ENCODE measurements around the gene ZC3H10. TPM values are rescaled to one million over a fixed set of nuclear protein-coding genes. Genes with fewer than 3 reads are reported as not detected.
A peak's percentile ranks its signal among the peaks of the same experiment; 100 is the strongest.

Gene ZC3H10
- total RNA-seq, 4 donors from 2014 or later: 3.7 to 10.1 (median 4.5) TPM

GRCh38 chr12:56129942-56130495 lies 12.0 kb downstream of the ZC3H10 start:
- in situ Hi-C loops (cut with MboI; ENCODE audit: low pct_ligation_motif_present in 1 of 4, low pct_unique_long_range_greater_than_20kb in 1 of 4, low sequenced_read_pairs in 3 of 4) (loop anchor here in 2 of 4 donors (5.0 to 10.0 kb wide), 2 partner anchors 55 to 57 kb away; partner anchors contain the start of gene SMARCC2 (in 2 of the 2)), intact Hi-C loops (cut with DNase I; ENCODE audit: low total_unique reads) (no loop called here)
- DNase-seq: no peak
- H3K9me3 ChIP-seq: no peaks in the 10 kb centered on the region
- H3K27ac ChIP-seq: peak overlapping the region; percentile 92 to 98 (median 94)
- no peaks in the 10 kb centered on the region for H3K27me3 ChIP-seq
- peaks cover 16 to 39% (median 32%) of the 10 kb centered on the region in 4 donors for H3K4me1 ChIP-seq
- TF ChIP-seq POLR2A (IDR thresholded peaks at IDR 0.05) (no peak), EP300 (IDR thresholded peaks at IDR 0.05; ENCODE audit: low read depth) (no peak), POLR2AphosphoS5 (IDR thresholded peaks at IDR 0.05) (no peak)
- TF ChIP-seq, protein P1, sequence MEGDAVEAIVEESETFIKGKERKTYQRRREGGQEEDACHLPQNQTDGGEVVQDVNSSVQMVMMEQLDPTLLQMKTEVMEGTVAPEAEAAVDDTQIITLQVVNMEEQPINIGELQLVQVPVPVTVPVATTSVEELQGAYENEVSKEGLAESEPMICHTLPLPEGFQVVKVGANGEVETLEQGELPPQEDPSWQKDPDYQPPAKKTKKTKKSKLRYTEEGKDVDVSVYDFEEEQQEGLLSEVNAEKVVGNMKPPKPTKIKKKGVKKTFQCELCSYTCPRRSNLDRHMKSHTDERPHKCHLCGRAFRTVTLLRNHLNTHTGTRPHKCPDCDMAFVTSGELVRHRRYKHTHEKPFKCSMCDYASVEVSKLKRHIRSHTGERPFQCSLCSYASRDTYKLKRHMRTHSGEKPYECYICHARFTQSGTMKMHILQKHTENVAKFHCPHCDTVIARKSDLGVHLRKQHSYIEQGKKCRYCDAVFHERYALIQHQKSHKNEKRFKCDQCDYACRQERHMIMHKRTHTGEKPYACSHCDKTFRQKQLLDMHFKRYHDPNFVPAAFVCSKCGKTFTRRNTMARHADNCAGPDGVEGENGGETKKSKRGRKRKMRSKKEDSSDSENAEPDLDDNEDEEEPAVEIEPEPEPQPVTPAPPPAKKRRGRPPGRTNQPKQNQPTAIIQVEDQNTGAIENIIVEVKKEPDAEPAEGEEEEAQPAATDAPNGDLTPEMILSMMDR (IDR thresholded peaks at IDR 0.05): no peak
- peaks cover 0 to 34% (median 12%) of the 10 kb centered on the region in 4 donors for H3K36me3 ChIP-seq
- H3K4me3 ChIP-seq: peak overlapping the region in 3 of 4 donors; percentile 75 to 85 (median 78)
- WGBS, 2 donors (ENCODE audit: low coverage in 1 of 2): 29 to 59% methylated on average over 6 to 22 of the region's 22 CpGs

GRCh38 chr12:56130876-56131275 lies 12.8 kb downstream of the ZC3H10 start:
- no peaks in the 10 kb centered on the region for H3K9me3 ChIP-seq
- no peak overlapping the region for H3K4me3 ChIP-seq
- WGBS, 2 donors (ENCODE audit: low coverage in 1 of 2): 83 to 84% methylated on average over 4 of the region's 4 CpGs
- no peak for TF ChIP-seq EP300 (IDR thresholded peaks at IDR 0.05; ENCODE audit: low read depth)
- no peak for TF ChIP-seq POLR2AphosphoS5 (IDR thresholded peaks at IDR 0.05)
- TF ChIP-seq, protein P1 (IDR thresholded peaks at IDR 0.05): no peak
- no peak for TF ChIP-seq POLR2A (IDR thresholded peaks at IDR 0.05)
- peaks cover 16 to 33% (median 28%) of the 10 kb centered on the region in 4 donors for H3K4me1 ChIP-seq
- peak overlapping the region in 3 of 4 donors; percentile 92 to 98 (median 95) for H3K27ac ChIP-seq
- H3K36me3 ChIP-seq: peaks cover 0 to 36% (median 12%) of the 10 kb centered on the region in 4 donors
- no peak for DNase-seq
- H3K27me3 ChIP-seq: no peaks in the 10 kb centered on the region
- in situ Hi-C loops (cut with MboI; ENCODE audit: low pct_ligation_motif_present in 1 of 4, low pct_unique_long_range_greater_than_20kb in 1 of 4, low sequenced_read_pairs in 3 of 4): loop anchor here in 1 of 4 donors (5.0 kb wide), 1 partner anchor 56 kb away; the partner anchor contains the start of gene SMARCC2
- intact Hi-C loops (cut with DNase I; ENCODE audit: low total_unique reads): no loop called here

GRCh38 chr12:56134897-56135296 lies 16.8 kb downstream of the ZC3H10 start:
- no peaks in the 10 kb centered on the region for H3K9me3 ChIP-seq
- intact Hi-C loops (cut with DNase I; ENCODE audit: low total_unique reads) (no loop called here), in situ Hi-C loops (cut with MboI; ENCODE audit: low pct_ligation_motif_present in 1 of 4, low pct_unique_long_range_greater_than_20kb in 1 of 4, low sequenced_read_pairs in 3 of 4) (loop anchor here in 1 of 4 donors (5.0 kb wide), 1 partner anchor 52 kb away; the partner anchor contains the start of gene SMARCC2)
- 88 to 92% methylated on average over 2 to 6 of the region's 6 CpGs for WGBS, 2 donors (ENCODE audit: low coverage in 1 of 2)
- H3K4me3 ChIP-seq: no peak overlapping the region
- peaks cover 0 to 8% (median 6%) of the 10 kb centered on the region in 4 donors for H3K4me1 ChIP-seq
- H3K27me3 ChIP-seq: no peaks in the 10 kb centered on the region
- DNase-seq: no peak
- no peak for TF ChIP-seq POLR2A (IDR thresholded peaks at IDR 0.05)
- TF ChIP-seq, protein P1 (IDR thresholded peaks at IDR 0.05): no peak
- peaks cover 0 to 64% (median 29%) of the 10 kb centered on the region in 4 donors for H3K36me3 ChIP-seq
- no peak overlapping the region for H3K27ac ChIP-seq

GRCh38 chr12:56137853-56138571 lies 19.9 kb downstream of the ZC3H10 start:
- Histone ChIP-seq H3K36me3 (peaks cover 0 to 64% (median 31%) of the 10 kb centered on the region in 4 donors), H3K27me3 (no peaks in the 10 kb centered on the region), H3K9me3 (no peaks in the 10 kb centered on the region), H3K27ac (no peak overlapping the region), H3K4me1 (peaks cover 0 to 2% (median 0%) of the 10 kb centered on the region in 4 donors), H3K4me3 (no peak overlapping the region)
- in situ Hi-C loops (cut with MboI; ENCODE audit: low pct_ligation_motif_present in 1 of 4, low pct_unique_long_range_greater_than_20kb in 1 of 4, low sequenced_read_pairs in 3 of 4) (no loop called here), intact Hi-C loops (cut with DNase I; ENCODE audit: low total_unique reads) (no loop called here)
- WGBS, 2 donors (ENCODE audit: low coverage in 1 of 2): 86 to 94% methylated on average over 1 to 14 of the region's 14 CpGs
- DNase-seq: no peak
- no peak for TF ChIP-seq POLR2A (IDR thresholded peaks at IDR 0.05)
- TF ChIP-seq, protein P1 (IDR thresholded peaks at IDR 0.05): no peak
- no peak for TF ChIP-seq POLR2AphosphoS5 (IDR thresholded peaks at IDR 0.05)
- no peak for TF ChIP-seq EP300 (IDR thresholded peaks at IDR 0.05; ENCODE audit: low read depth)

Data from transverse colon (tissue), 4 donors.